HG03521 (cell line): ENCODE data around the gene CBFA2T3.

Experiments used
- ATAC-seq: cut with Tn5 transposase; IDR thresholded peaks from one replicate; pipeline ENCODE4 v1.9.1; 2021; ENCODE audit warnings: mild to moderate bottlenecking, moderate library complexity; ENCODE audit not compliant: unreplicated experiment

Gene CBFA2T3

GRCh38 chr16:88911946-88912310, 65.1 kb downstream of the CBFA2T3 start:
- no peak for ATAC-seq

GRCh38 chr16:88911136-88911945, 65.7 kb downstream of the CBFA2T3 start:
- ATAC-seq, result no peak

DNA sequence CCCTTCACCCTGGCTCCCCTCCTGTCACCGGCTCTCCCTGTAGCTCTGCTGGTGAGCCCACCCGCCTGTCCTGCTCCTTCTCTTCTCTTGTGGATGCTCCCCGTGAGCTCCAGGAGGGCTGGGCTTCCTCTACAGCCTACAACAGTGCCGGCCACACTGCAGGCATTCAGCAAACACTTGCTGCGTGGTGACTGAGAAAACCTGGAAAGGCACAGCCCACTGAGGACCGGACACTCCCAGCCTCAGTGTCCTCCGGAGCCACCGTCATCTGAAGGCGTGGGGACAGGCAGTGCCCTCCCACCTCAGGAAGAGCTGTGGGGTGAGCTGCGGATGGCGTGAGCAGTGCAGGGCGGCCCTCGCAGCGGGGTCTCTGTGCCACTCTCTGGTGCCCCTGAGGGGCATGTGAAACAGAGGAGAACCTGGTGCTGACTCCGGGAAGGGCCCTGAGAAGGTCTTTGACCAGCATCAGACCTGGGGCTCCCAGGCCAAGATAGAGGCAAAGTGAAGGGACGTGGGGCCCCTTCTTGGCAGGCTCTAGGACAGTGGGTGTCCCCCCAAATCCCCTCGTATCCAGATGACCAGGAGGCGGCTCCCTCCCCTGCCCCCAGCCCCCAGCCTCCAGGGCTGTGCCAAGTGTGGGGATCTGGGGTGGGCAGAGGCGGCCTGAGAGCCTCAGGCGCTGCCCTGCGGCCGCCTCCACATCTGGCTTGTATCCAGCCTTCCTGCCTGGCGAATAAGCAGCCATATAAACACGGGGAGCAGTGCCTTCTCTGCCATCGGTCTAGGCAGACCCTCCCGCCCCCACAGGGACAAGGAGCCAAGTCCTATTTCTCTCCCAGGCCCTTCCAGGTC, 66.5 kb downstream of the CBFA2T3 start:
- no peak for ATAC-seq

DNA sequence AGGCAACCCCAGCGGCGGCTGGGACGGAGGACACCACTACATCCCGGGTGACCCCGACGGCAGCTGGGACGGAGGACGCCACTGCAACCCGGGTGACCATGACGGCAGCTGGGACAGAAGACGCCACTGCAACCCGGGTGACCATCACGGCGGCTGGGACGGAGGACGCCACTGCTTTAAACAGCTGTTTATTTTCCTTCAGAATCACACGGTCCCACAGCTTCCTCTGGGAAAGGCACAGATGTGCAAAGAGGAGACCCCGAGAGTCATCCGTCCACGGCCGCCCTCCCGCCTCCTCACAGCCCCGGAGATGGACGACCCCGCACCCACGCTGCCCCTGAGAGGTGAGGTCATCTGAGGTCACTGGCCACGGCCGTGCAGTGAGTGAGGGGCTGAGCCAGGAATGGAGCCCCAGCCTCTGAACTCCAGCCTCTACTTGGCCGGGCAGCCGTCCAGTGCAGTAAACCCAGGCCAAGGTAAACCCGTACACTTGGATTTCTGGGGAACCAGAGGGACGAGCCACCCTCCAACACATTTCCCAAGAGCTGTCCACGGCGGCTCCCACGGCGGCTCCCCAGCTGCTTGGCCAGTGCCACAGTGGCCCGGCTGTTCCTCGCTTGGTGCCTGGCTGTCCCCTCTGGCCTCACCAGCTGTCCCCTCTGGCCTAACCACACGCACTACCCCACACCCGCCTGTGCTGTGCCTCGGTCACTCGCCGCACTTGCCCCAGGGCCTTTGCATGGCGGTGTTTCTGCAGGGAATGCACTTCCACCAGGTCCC, 67.4 kb downstream of the CBFA2T3 start:
- no peak for ATAC-seq

DNA sequence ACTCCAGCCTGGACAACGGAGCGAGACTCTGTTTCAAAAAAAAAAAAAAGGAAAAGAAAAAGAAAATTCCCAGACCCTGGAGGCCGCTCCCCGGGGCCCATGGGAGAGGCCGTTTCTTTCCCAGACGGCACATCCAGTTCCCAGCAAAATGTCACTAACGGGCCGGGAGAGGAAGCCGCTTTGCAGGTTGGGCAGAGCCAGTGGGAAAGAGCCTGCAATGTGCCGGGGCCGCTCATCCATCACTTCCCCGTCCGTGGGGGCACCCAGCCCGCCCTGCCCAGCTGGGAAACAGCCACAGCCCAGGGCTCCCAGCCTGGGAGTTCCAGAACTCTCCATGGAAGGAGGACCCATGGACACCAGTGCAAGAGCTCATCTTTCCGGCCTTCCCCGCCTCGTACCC, 68.7 kb downstream of the CBFA2T3 start:
- no peak for ATAC-seq

DNA sequence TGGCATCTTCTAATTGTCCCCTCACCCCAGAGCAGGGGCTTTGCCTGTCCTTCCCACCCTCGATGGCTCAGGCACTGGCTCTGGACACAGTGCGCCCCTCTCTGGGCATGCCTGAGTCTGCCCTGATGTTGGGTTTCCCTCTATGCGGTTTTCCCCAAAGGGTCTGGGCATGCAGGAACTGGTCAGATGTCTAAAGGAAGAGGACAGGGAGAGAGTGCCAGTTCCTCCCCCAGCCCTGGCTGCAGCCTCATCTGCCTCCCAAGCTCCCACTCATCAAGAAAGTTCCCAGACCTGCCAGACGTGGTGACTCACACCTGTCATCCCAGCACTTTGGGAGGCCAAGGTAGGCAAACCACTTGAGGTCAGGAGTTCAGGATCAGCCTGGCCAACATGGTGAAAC, 69.2 kb downstream of the CBFA2T3 start:
- no peak for ATAC-seq

- no peak for ATAC-seq
Observed at GRCh38 chr16:88906535-88907105, 70.4 kb downstream of the CBFA2T3 start.

- no peak for ATAC-seq
Observed at GRCh38 chr16:88906020-88906419, 71.0 kb downstream of the CBFA2T3 start.

DNA sequence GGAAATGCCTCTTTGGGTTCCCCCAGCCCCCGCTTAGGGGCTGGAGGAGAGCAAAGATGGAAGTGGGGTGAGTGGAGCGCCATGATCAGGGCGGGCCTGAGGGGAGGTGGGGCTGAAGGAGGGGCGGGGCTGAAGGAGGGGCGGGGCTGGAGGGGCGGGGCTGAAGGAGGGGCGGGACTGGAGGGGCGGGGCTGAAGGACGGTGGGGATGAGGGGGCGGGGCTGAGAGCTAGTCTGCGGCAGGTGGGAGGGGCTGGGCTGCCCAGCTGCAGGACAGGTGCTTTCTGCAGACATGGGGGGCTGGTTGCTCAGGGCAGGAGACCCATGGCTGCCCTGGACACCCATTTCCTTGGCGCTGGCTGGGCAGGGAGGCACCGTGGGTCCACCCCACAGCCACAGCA, 71.4 kb downstream of the CBFA2T3 start:
- no peak for ATAC-seq

GRCh38 chr16:88904676-88905365, 72.2 kb downstream of the CBFA2T3 start:
- ATAC-seq, result no peak

GRCh38 chr16:88903267-88903666, 73.7 kb downstream of the CBFA2T3 start:
- no peak for ATAC-seq

GRCh38 chr16:88902744-88903143, 74.3 kb downstream of the CBFA2T3 start:
- no peak for ATAC-seq

DNA sequence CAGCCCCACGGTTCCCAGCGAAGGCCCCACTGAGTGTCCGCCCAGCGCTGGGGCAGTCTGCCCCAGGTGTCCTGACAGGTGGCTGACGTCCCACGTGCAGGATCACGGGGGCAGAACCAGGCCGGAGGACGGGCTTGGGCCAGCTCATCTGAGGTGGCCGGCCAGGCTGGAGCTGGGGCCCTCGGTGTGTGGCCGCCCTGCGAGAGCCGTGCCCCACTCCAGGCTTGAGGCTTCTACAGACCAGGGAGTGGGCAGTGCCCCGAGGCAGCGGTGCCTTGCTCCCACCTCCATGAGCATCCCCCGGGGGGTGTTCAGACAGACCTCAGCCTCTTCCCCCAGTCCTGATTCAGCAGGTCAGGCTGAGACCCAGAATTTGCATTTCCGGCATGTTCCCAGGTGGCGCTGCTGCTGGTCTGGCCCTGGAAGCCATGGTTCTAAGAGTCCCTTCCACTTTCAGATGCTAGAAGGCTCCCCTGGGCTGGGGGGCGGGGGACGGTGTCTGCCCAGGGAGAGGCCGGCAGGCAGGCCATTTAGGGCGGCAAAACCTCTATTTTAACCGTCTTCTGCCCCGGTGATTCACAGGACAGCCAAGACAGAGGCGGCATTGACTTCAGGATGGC, 75.2 kb downstream of the CBFA2T3 start:
- no peak for ATAC-seq

DNA sequence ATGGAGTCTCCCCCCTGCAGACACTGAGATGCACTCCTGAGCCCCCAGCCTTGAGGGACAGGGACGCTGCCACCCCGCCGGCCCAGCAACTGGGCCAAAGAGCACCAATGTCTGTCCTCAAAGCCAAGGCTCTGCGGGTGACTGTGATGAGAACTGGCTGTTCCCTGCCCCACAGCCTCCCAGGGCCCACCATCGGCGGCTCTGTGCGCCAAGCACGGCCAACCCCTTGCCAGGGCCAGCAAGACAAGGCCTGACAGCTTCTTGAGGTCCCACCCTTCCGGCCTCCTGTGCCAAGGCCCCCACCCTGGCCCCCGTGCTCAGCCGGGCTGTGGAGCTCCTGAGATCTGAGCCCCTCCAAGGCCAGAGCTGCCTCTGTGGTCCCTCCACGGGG, 76.3 kb downstream of the CBFA2T3 start:
- no peak for ATAC-seq

DNA sequence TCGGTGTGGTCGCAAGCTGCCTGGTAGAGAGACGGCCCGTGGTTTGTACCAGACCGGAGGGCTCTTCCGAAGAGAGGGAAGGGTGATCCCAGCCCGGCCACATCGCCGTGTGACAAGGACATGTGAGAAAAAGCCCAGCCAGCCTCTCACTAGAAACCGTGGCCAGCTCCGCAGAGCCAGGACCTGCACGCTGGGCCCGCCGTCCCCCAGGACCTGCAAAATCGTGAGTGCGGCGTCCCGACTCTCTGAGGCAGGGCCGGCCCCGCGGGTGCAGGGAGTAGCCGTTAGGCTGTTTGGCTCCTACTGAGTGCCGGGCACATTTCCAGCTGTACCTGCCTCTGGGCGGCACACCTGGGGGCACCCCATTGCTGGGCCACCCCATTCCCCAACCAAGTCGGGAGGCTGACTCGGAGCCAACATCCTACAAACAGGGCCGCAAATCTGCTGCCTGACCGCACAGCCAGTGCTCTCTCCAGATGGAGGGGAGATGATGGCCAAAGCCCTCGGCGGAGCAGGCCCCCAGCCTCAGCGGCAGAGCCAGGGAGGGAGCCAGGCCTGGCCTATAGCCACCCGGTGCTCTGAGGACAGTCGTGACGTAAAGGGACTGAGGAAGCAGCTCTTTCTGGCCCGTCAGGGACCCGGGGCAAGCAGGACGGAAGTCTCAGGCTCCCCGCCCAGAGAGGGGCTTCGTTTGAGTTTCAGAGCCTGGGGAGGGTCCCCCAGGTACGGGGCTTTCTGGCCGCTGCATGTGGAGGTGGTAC, 76.9 kb downstream of the CBFA2T3 start:
- ATAC-seq, result no peak

GRCh38 chr16:88897696-88898425, 79.1 kb downstream of the CBFA2T3 start:
- ATAC-seq, result no peak

GRCh38 chr16:88896238-88897070, 80.6 kb downstream of the CBFA2T3 start:
- no peak for ATAC-seq

DNA sequence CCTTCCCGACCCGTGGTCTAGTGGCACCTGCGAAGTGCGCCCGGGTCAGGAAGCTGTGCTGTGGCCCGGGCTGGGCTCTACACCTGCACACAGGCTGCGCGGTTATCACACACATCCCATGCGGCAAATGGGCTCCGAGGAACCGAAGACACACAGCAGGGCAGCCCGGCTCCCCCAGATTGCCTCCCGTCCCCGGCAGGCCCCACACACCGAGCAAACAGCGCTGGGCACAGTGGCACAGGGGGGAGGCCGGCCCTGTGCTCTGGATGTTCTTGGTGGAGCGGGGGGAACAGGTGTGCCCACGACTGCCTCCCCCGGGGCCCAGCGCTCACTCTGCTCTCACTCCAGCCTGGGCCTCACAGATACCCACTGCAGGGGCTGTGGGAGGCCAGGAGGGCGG, 81.7 kb downstream of the CBFA2T3 start:
- no peak for ATAC-seq
